Hepatocyte (in vitro differentiated cells): ENCODE data around the gene EGLN1.

Experiments
- CTCF ChIP-seq: fragments of 200-600 bp; sonication (generic); IDR thresholded peaks from 2 replicates; pipeline ENCODE4 v1.5.1; 2016; ENCODE audit warnings: antibody characterized with exemption, mild to moderate bottlenecking; ENCODE audit not compliant: poor library complexity
- EZH2 ChIP-seq: fragments of 200-600 bp; sonication (generic); IDR thresholded peaks from 2 replicates; pipeline ENCODE4 v1.6.1; 2016; ENCODE audit warnings: antibody characterized with exemption, mild to moderate bottlenecking, borderline replicate concordance
- EZH2phosphoT487 ChIP-seq: fragments of 200-600 bp; sonication (generic); IDR thresholded peaks from one replicate; pipeline ENCODE4 v1.6.1; 2018; ENCODE audit warnings: antibody characterized with exemption, mild to moderate bottlenecking, low read depth, moderate library complexity; ENCODE audit not compliant: unreplicated experiment, severe bottlenecking

DNA sequence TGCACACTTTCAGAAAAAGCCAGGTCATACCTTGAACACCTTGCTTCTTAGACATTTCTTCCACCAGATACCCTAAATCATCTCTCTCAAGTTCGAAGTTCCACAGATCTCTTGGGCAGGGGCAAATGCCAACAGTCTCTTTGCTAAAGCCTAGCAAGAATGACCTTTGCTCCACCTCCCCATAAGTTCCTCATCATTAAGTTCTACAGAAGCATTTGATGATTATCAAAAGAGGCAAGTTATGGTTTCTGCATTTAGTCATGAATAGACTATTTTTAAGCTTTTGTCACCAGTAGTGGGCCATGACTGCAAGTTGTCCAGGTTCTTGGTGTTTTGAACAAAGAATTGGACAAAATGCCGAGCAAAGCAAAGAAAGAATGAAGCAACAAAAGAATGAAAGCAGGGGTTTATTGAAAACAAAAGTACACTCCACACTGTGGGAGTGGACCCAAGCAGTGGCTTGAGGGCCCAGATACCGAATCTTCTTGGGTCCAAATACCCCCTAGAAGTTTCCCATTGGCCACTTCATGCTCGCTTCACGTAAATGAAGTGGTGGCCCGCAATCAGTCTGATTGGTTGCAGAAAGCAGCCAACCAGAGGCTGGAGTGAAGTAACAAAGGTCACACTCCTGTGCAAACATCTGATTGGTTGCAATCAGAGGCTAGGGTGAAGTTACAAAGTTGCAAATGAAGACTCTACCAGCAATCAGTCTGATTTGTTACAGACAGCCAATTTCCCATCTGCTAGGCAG is 9.8 kb upstream of the EGLN1 start:
- TF ChIP-seq EZH2phosphoT487 (no peak), CTCF (no peak), EZH2 (no peak)
